MM.1S (cell line): ENCODE results near the gene QARS1.

Experiments used
- DNase-seq: peaks from one replicate; pipeline ENCODE4 v3.0.0-alpha.2; 2015
- H2AFZ ChIP-seq: fragments of 300-600 bp; sonication (generic); 2 replicates; pipeline ENCODE4 v1.6.0; 2016; ENCODE audit warnings: antibody characterized with exemption, low read length
- H3F3A ChIP-seq: fragments of 300-600 bp; sonication (generic); 2 replicates; pipeline ENCODE4 v1.6.1; 2016; ENCODE audit warnings: mild to moderate bottlenecking, antibody characterized with exemption, low read length, moderate library complexity, mixed read lengths; ENCODE audit not compliant: insufficient read depth
- H3K27ac ChIP-seq: fragments of 300-600 bp; sonication (generic); 2 replicates; pipeline ENCODE4 v1.5.1; 2016; ENCODE audit warnings: mild to moderate bottlenecking, low read length
- H3K27me3 ChIP-seq: fragments of 300-600 bp; sonication (generic); replicated peaks from 2 replicates; pipeline ENCODE4 v1.6.0; 2016; ENCODE audit warnings: low read length; ENCODE audit not compliant: insufficient read depth
- H3K36me3 ChIP-seq: fragments of 300-600 bp; sonication (generic); replicated peaks from 2 replicates; pipeline ENCODE4 v1.6.1; 2016; ENCODE audit warnings: mild to moderate bottlenecking, low read length, mixed read lengths; ENCODE audit not compliant: insufficient read depth
- H3K4me1 ChIP-seq: fragments of 300-600 bp; sonication (generic); 2 replicates; pipeline ENCODE4 v1.6.1; 2016; ENCODE audit warnings: low read length, mixed read lengths
- H3K4me2 ChIP-seq: fragments of 300-600 bp; sonication (generic); 2 replicates; pipeline ENCODE4 v1.6.0; 2016; ENCODE audit warnings: low read depth, low read length
- H3K4me3 ChIP-seq: fragments of 300-600 bp; sonication (generic); 2 replicates; pipeline ENCODE4 v1.5.1; 2016; ENCODE audit warnings: low read length, mixed read lengths
- H3K79me2 ChIP-seq: fragments of 300-600 bp; sonication (generic); 2 replicates; pipeline ENCODE4 v1.6.1; 2016; ENCODE audit warnings: mixed run types, low read length, mixed read lengths
- H3K9ac ChIP-seq: fragments of 300-600 bp; sonication (generic); 2 replicates; pipeline ENCODE4 v1.6.1; 2016; ENCODE audit warnings: low read length, mixed read lengths
- H3K9me2 ChIP-seq: fragments of 300-600 bp; sonication (generic); replicated peaks from 2 replicates; pipeline ENCODE4 v1.6.1; 2016; ENCODE audit warnings: mild to moderate bottlenecking, low read length, mixed read lengths; ENCODE audit not compliant: insufficient read depth
- H3K9me3 ChIP-seq: fragments of 300-600 bp; sonication (generic); replicated peaks from 2 replicates; pipeline ENCODE4 v1.6.1; 2016; ENCODE audit warnings: mild to moderate bottlenecking, low read length, mixed read lengths; ENCODE audit not compliant: insufficient read depth
- H4K20me1 ChIP-seq: fragments of 300-600 bp; sonication (generic); 2 replicates; pipeline ENCODE4 v1.6.1; 2016; ENCODE audit warnings: mild to moderate bottlenecking, low read length, moderate library complexity, mixed read lengths; ENCODE audit not compliant: insufficient read depth
- CTCF ChIP-seq: fragments of 300-600 bp; sonication (generic); IDR thresholded peaks from 2 replicates; pipeline ENCODE4 v1.5.1; 2016; ENCODE audit warnings: antibody characterized with exemption, low read length, mixed read lengths
- EZH2 ChIP-seq: fragments of 300-600 bp; sonication (generic); optimal IDR thresholded peaks from 2 replicates; pipeline ENCODE3; 2017; ENCODE audit warnings: low read depth, mild to moderate bottlenecking, antibody characterized with exemption, low read length, mixed read lengths
- EZH2phosphoT487 ChIP-seq: fragments of 300-600 bp; sonication (generic); IDR thresholded peaks from 2 replicates; pipeline ENCODE4 v1.6.1; 2018; ENCODE audit warnings: antibody characterized with exemption, low read length

QARS1 gene

GRCh38 chr3:49132073-49132436 is 27.5 kb upstream of the QARS1 start:
- TF ChIP-seq EZH2phosphoT487 (no peak), CTCF (no peak), EZH2 (no peak)
- Histone ChIP-seq H3F3A (no peaks in the 10 kb centered on the region), H3K27ac (no peak overlapping the region), H3K79me2 (no peaks in the 10 kb centered on the region), H3K9me3 (no peaks in the 10 kb centered on the region), H3K4me2 (no peak overlapping the region), H4K20me1 (no peaks in the 10 kb centered on the region), H3K27me3 (no peaks in the 10 kb centered on the region), H3K4me1 (no peaks in the 10 kb centered on the region), H3K9ac (no peak overlapping the region), H3K4me3 (no peak overlapping the region), H3K36me3 (no peaks in the 10 kb centered on the region), H3K9me2 (no peaks in the 10 kb centered on the region), H2AFZ (no peak overlapping the region)
- no peak for DNase-seq

GRCh38 chr3:49131576-49131975 is 27.0 kb upstream of the QARS1 start:
- TF ChIP-seq CTCF (no peak), EZH2 (no peak), EZH2phosphoT487 (no peak)
- Histone ChIP-seq H3K4me1 (no peaks in the 10 kb centered on the region), H3F3A (no peaks in the 10 kb centered on the region), H3K79me2 (no peaks in the 10 kb centered on the region), H3K9me3 (no peaks in the 10 kb centered on the region), H3K9me2 (no peaks in the 10 kb centered on the region), H2AFZ (no peak overlapping the region), H4K20me1 (no peaks in the 10 kb centered on the region), H3K36me3 (no peaks in the 10 kb centered on the region), H3K27me3 (no peaks in the 10 kb centered on the region), H3K4me3 (no peak overlapping the region), H3K4me2 (no peak overlapping the region), H3K9ac (no peak overlapping the region), H3K27ac (no peak overlapping the region)
- no peak for DNase-seq

DNA sequence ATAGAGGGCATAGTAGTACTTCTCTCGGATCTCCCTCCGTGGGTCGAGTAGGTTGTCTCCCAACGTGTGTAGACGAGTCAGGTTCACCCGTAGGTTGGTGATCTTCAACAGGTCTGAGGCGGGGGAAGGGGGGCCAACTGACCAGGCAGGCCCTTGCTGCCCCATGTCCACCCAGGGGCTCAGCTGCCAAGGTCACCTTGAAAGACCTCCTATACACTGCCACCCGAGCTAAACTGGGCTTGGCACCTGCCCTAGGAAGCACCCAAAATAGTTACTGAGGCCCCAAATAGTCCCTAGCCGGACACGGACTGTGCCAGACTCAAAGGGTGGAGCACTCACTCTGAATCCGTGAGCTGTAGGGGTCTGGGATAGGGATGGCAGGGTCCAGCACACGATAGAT is 26.5 kb upstream of the QARS1 start:
- no peak overlapping the region for H3K4me3 ChIP-seq
- no peaks in the 10 kb centered on the region for H3K79me2 ChIP-seq

GRCh38 chr3:49124991-49125670 is 20.6 kb upstream of the QARS1 start:
- H3F3A ChIP-seq: peaks cover 12% of the 10 kb centered on the region
- no peak overlapping the region for H3K27ac ChIP-seq
- no peaks in the 10 kb centered on the region for H4K20me1 ChIP-seq
- H3K9me2 ChIP-seq: no peaks in the 10 kb centered on the region
- H3K36me3 ChIP-seq: no peaks in the 10 kb centered on the region
- no peaks in the 10 kb centered on the region for H3K9me3 ChIP-seq
- peaks cover 3% of the 10 kb centered on the region; the same call in 1 of the 2 replicates for H3K27me3 ChIP-seq
- H2AFZ ChIP-seq: no peak overlapping the region
- H3K4me3 ChIP-seq: no peak overlapping the region
- H3K9ac ChIP-seq: no peak overlapping the region
- no peak for DNase-seq
- no peak overlapping the region for H3K4me2 ChIP-seq
- no peaks in the 10 kb centered on the region for H3K4me1 ChIP-seq
- TF ChIP-seq EZH2 (no peak), CTCF (peak; percentile 21)
- peaks cover 3% of the 10 kb centered on the region for H3K79me2 ChIP-seq

More for the DNA sequence above, 26.5 kb upstream of the QARS1 start:
- H3K9me2 ChIP-seq: no peaks in the 10 kb centered on the region
- no peak for DNase-seq
- no peaks in the 10 kb centered on the region for H3K36me3 ChIP-seq
- no peaks in the 10 kb centered on the region for H4K20me1 ChIP-seq
- H3K9ac ChIP-seq: no peak overlapping the region
- no peaks in the 10 kb centered on the region for H3K27me3 ChIP-seq
- no peak overlapping the region for H2AFZ ChIP-seq
- H3K27ac ChIP-seq: no peak overlapping the region
- no peaks in the 10 kb centered on the region for H3K9me3 ChIP-seq
- H3K4me1 ChIP-seq: no peaks in the 10 kb centered on the region
- no peak overlapping the region for H3K4me2 ChIP-seq
- TF ChIP-seq EZH2: no peak
- TF ChIP-seq EZH2phosphoT487: no peak
- H3F3A ChIP-seq: no peaks in the 10 kb centered on the region
